BJ (cell line): ENCODE measurements around the gene DGKG. TPM values are rescaled to one million over a fixed set of nuclear protein-coding genes. Genes with fewer than 3 reads are reported as not detected.

Experiments
- CTCF ChIA-PET: fragments of 350-600 bp; formaldehyde crosslinking; extraction: SDS; loops from one replicate; lab custom pipeline; 2021; ENCODE audit warnings: antibody characterized with exemption, inconsistent platforms; lab: Yijun Ruan, JAX
- POLR2A ChIA-PET: fragments of 300-600 bp; sonication (Branson Sonifier 250); formaldehyde crosslinking; extraction: SDS; loops from one replicate; lab custom pipeline; 2021; ENCODE audit warnings: antibody characterized with exemption; lab: Charles Lee
- DNase-seq: peaks from one replicate; pipeline ENCODE4 v3.0.0-alpha.2; 2011; ENCODE audit warnings: low read depth
- H3K27me3 ChIP-seq: 2 replicates; pipeline ENCODE4 v1.6.0; 2011; ENCODE audit warnings: low read length; ENCODE audit not compliant: control insufficient read depth, insufficient read depth
- H3K36me3 ChIP-seq: 2 replicates; pipeline ENCODE4 v1.5.1; 2011; ENCODE audit warnings: low read length; ENCODE audit not compliant: control insufficient read depth, insufficient read depth
- H3K4me3 ChIP-seq: 2 replicates; pipeline ENCODE4 v1.5.1; 2011; ENCODE audit warnings: low read depth, mild to moderate bottlenecking, control low read depth, low read length
- CTCF ChIP-seq: IDR thresholded peaks from 2 replicates; pipeline ENCODE4 v1.5.1; 2011; ENCODE audit warnings: low read depth, mild to moderate bottlenecking, control low read depth, inconsistent platforms, low read length, moderate library complexity; ENCODE audit not compliant: insufficient read depth
- polyA plus RNA-seq: library from polyadenylated mRNA; depleted of rRNA; stranded (reverse); fragments of >200 nt; gene quantifications from 2 replicates; pipeline ENCODE4 v1.2.3, GENCODE V29; 2011

The DGKG gene
- polyA plus RNA-seq, 1 experiment: not detected

GRCh38 chr3:186244016-186244415 is 118.0 kb downstream of the DGKG start:
- no peak for TF ChIP-seq CTCF
- ChIA-PET POLR2A (no interaction called here), CTCF (no interaction called here)
- Histone ChIP-seq H3K4me3 (no peak overlapping the region), H3K27me3 (peaks cover 3% of the 10 kb centered on the region; the same call in 1 of the 2 replicates), H3K36me3 (no peaks in the 10 kb centered on the region)
- no peak for DNase-seq

GRCh38 chr3:186241910-186242821 is 119.9 kb downstream of the DGKG start:
- H3K27me3 ChIP-seq: peaks cover 2% of the 10 kb centered on the region; the same call in 1 of the 2 replicates
- no peak for DNase-seq
- CTCF ChIA-PET: interaction anchor here (1.2 to 2.6 kb wide), 8 partner anchors 7 to 375 kb away, joined by 3 to 15 read pairs (median 4); no protein-coding TSS in a partner anchor
- POLR2A ChIA-PET: no interaction called here
- peak; percentile 52 for TF ChIP-seq CTCF
- no peak overlapping the region for H3K4me3 ChIP-seq
- no peaks in the 10 kb centered on the region for H3K36me3 ChIP-seq

GRCh38 chr3:186239321-186239720 is 122.7 kb downstream of the DGKG start:
- CTCF ChIA-PET: no interaction called here
- no peak for DNase-seq
- no peak for TF ChIP-seq CTCF
- no peaks in the 10 kb centered on the region for H3K36me3 ChIP-seq
- peaks cover 3% of the 10 kb centered on the region for H3K27me3 ChIP-seq
- no peak overlapping the region for H3K4me3 ChIP-seq
- POLR2A ChIA-PET: no interaction called here

GRCh38 chr3:186237915-186238314 is 124.1 kb downstream of the DGKG start:
- H3K36me3 ChIP-seq: no peaks in the 10 kb centered on the region
- H3K27me3 ChIP-seq: peaks cover 3% of the 10 kb centered on the region
- no peak for TF ChIP-seq CTCF
- ChIA-PET POLR2A (no interaction called here), CTCF (no interaction called here)
- H3K4me3 ChIP-seq: no peak overlapping the region
- no peak for DNase-seq

GRCh38 chr3:186236357-186237020 is 125.5 kb downstream of the DGKG start:
- CTCF ChIA-PET: no interaction called here

More at GRCh38 chr3:186236357-186237020, 125.5 kb downstream of the DGKG start:
- TF ChIP-seq CTCF: no peak
- no peak for DNase-seq
- no peak overlapping the region for H3K4me3 ChIP-seq
- H3K27me3 ChIP-seq: peaks cover 3% of the 10 kb centered on the region
- POLR2A ChIA-PET: no interaction called here
- no peaks in the 10 kb centered on the region for H3K36me3 ChIP-seq
